Measurements from ENCODE around the gene IGF2BP2. TPM values are rescaled to one million over a fixed set of nuclear protein-coding genes. Genes with fewer than 3 reads are reported as not detected.
A peak's percentile ranks its signal among the peaks of the same experiment; 100 is the strongest.
"Not testable (repeated sequence)": the region's sequence is repeated elsewhere in the genome, so short reads cannot be mapped to it uniquely, and the experiment has no call there.

The IGF2BP2 gene
- total RNA-seq, 6 donors from 2014 or later, result 11.4 to 60.3 (median 24.9) TPM

GRCh38 chr3:185843635-185844034 is 18.8 kb upstream of the IGF2BP2 start:
- ATAC-seq (ENCODE audit: low FRiP score in 2 of 2) (no peak), DNase-seq (no peak)
- no peaks in the 10 kb centered on the region for H3K9me3 ChIP-seq
- H3K4me3 ChIP-seq, result no peak overlapping the region
- H3K27me3 ChIP-seq, result no peaks in the 10 kb centered on the region
- H3K36me3 ChIP-seq, result no peaks in the 10 kb centered on the region
- H3K4me1 ChIP-seq, result no peaks in the 10 kb centered on the region
- WGBS, 2 donors, result 66 to 82% methylated on average over 2 of the region's 2 CpGs
- TF ChIP-seq CTCF (IDR thresholded peaks at IDR 0.05) (no peak), POLR2AphosphoS5 (IDR thresholded peaks at IDR 0.05) (no peak), POLR2A (IDR thresholded peaks at IDR 0.05) (no peak), EP300 (IDR thresholded peaks at IDR 0.05) (no peak)
- H3K27ac ChIP-seq, result no peak overlapping the region

- TF ChIP-seq EP300 (IDR thresholded peaks at IDR 0.05) (no peak), CTCF (IDR thresholded peaks at IDR 0.05) (no peak), POLR2AphosphoS5 (IDR thresholded peaks at IDR 0.05) (no peak), POLR2A (IDR thresholded peaks at IDR 0.05) (no peak)
- H3K4me3 ChIP-seq, result no peak overlapping the region
- ATAC-seq (ENCODE audit: low FRiP score in 2 of 2), result no peak
- no peak overlapping the region for H3K27ac ChIP-seq
- no peaks in the 10 kb centered on the region for H3K9me3 ChIP-seq
- H3K27me3 ChIP-seq, result no peaks in the 10 kb centered on the region
- no peaks in the 10 kb centered on the region for H3K4me1 ChIP-seq
- no peaks in the 10 kb centered on the region for H3K36me3 ChIP-seq
- 82 to 88% methylated on average over 3 of the region's 3 CpGs for WGBS, 2 donors
- no peak for DNase-seq
These were observed 18.3 kb upstream of the IGF2BP2 start for GRCh38 chr3:185843126-185843525.

GRCh38 chr3:185842241-185842640 is 17.4 kb upstream of the IGF2BP2 start:
- Histone ChIP-seq H3K36me3 (no peaks in the 10 kb centered on the region), H3K4me1 (no peaks in the 10 kb centered on the region), H3K4me3 (no peak overlapping the region), H3K9me3 (no peaks in the 10 kb centered on the region), H3K27me3 (no peaks in the 10 kb centered on the region), H3K27ac (no peak overlapping the region)
- WGBS, 2 donors, result 90 to 91% methylated on average over 4 of the region's 4 CpGs
- ATAC-seq (ENCODE audit: low FRiP score in 2 of 2) (no peak), DNase-seq (no peak)
- TF ChIP-seq POLR2A (IDR thresholded peaks at IDR 0.05) (no peak), POLR2AphosphoS5 (IDR thresholded peaks at IDR 0.05) (no peak), CTCF (IDR thresholded peaks at IDR 0.05) (no peak), EP300 (IDR thresholded peaks at IDR 0.05) (no peak)

DNA sequence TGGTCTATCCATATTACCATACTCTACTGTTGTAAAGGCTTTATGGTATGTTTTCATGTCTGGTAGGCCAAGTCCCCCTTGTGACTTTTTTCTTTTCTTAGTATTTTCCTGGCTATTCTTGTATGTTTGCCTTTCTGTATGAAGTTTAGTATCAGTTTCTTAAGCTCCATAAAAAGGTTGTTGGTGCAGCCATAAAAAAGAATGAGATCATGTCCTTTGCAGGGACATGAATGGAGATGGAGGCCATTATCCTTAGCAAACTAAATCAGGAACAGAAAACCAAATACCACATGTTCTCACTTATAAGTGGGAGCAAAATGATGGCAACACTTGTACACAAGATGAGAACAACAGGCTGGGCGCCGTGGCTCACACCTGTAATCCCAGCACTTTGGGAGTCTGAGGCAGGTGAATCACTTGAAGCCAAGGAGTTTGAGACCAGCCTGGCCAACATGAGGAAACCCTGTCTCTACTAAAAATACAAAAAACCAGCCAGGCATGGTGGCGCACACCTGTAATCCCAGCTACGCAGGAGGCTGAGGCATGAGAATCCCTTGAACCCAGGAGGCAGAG is 13.7 kb upstream of the IGF2BP2 start:
- not testable (repeated sequence) for H3K27me3 ChIP-seq; ATAC-seq (ENCODE audit: low FRiP score in 2 of 2)
- WGBS, 2 donors, result 88 to 95% methylated on average over 4 of the region's 4 CpGs

GRCh38 chr3:185837414-185837813 is 12.6 kb upstream of the IGF2BP2 start:
- H3K4me1 ChIP-seq, result no peaks in the 10 kb centered on the region
- WGBS, 2 donors, result 27 to 38% methylated on average over 3 of the region's 3 CpGs
- H3K36me3 ChIP-seq, result no peaks in the 10 kb centered on the region
- TF ChIP-seq POLR2AphosphoS5 (IDR thresholded peaks at IDR 0.05) (no peak), POLR2A (IDR thresholded peaks at IDR 0.05) (no peak), CTCF (IDR thresholded peaks at IDR 0.05) (no peak), EP300 (IDR thresholded peaks at IDR 0.05) (no peak)
- no peaks in the 10 kb centered on the region for H3K9me3 ChIP-seq
- H3K27ac ChIP-seq, result no peak overlapping the region
- no peaks in the 10 kb centered on the region for H3K27me3 ChIP-seq
- DNase-seq (peak in 1 of 2 donors; percentile 22), ATAC-seq (ENCODE audit: low FRiP score in 2 of 2) (peak in 1 of 2 donors; percentile 69)
- H3K4me3 ChIP-seq, result no peak overlapping the region

More for the DNA sequence above, 13.7 kb upstream of the IGF2BP2 start:
- H3K9me3 ChIP-seq, H3K36me3 ChIP-seq, H3K4me3 ChIP-seq, DNase-seq, H3K27ac ChIP-seq, H3K4me1 ChIP-seq: not testable (repeated sequence)

All from upper lobe of left lung (tissue), 6 donors.